SK-N-SH treated with all-trans-retinoic acid at 6 μM for 48 hours (cell line): ENCODE measurements around the gene PPP3CA.
A peak's percentile ranks its signal among the peaks of the same experiment; 100 is the strongest.

Experiments
- ATAC-seq: fragments of 200-7000 bp; cut with Tn5 transposase; 3 replicates; pipeline ENCODE4 v1.9.1; 2020; ENCODE audit warnings: mild to moderate bottlenecking, moderate library complexity
- ARNTL ChIP-seq: fragments of 450-650 bp; formaldehyde crosslinking; IDR thresholded peaks from 2 replicates; pipeline ENCODE4 v1.5.0; 2020; ENCODE audit warnings: low read depth, mild to moderate bottlenecking, moderate library complexity, borderline replicate concordance
- BACH2 ChIP-seq: fragments of 250-450 bp; sonication (Bioruptor Pico); IDR thresholded peaks from 2 replicates; pipeline ENCODE4 v1.9.0; 2021; ENCODE audit warnings: mild to moderate bottlenecking, borderline replicate concordance
- CREB5 ChIP-seq: fragments of 250-450 bp; sonication (Bioruptor Pico); IDR thresholded peaks from 2 replicates; pipeline ENCODE4 v1.5.1; 2020; ENCODE audit warnings: low read depth, mild to moderate bottlenecking, moderate library complexity
- CSDC2 ChIP-seq: fragments of 250-450 bp; sonication (Bioruptor Pico); IDR thresholded peaks from 2 replicates; pipeline ENCODE4 v1.5.0; 2020; ENCODE audit warnings: mild to moderate bottlenecking, moderate library complexity
- CSRNP3 ChIP-seq: fragments of 250-450 bp; sonication (Bioruptor Pico); IDR thresholded peaks from 2 replicates; pipeline ENCODE4 v1.5.1; 2021; ENCODE audit warnings: mild to moderate bottlenecking, moderate library complexity
- ESRRG ChIP-seq: fragments of 250-450 bp; sonication (Bioruptor Pico); IDR thresholded peaks from 2 replicates; pipeline ENCODE4 v1.6.1; 2021; ENCODE audit warnings: mild to moderate bottlenecking
- GLIS3 ChIP-seq: fragments of 250-450 bp; sonication (Bioruptor Pico); IDR thresholded peaks from 2 replicates; pipeline ENCODE4 v1.5.0; 2020; ENCODE audit warnings: mild to moderate bottlenecking, moderate library complexity
- ISL1 ChIP-seq: fragments of 250-450 bp; sonication (Bioruptor Pico); IDR thresholded peaks from 2 replicates; pipeline ENCODE4 v2.1.2; 2022; ENCODE audit warnings: mild to moderate bottlenecking, moderate library complexity
- OSR1 ChIP-seq: fragments of 250-450 bp; sonication (Bioruptor Pico); IDR thresholded peaks from 2 replicates; pipeline ENCODE4 v1.8.0; 2022; ENCODE audit warnings: moderate library complexity, mild to moderate bottlenecking, inconsistent platforms
- PATZ1 ChIP-seq: fragments of 250-450 bp; sonication (Bioruptor Pico); IDR thresholded peaks from 2 replicates; pipeline ENCODE4 v1.8.0; 2020; ENCODE audit warnings: mild to moderate bottlenecking, moderate library complexity, borderline replicate concordance
- POU6F1 ChIP-seq: fragments of 250-450 bp; sonication (Bioruptor Pico); IDR thresholded peaks from 2 replicates; pipeline ENCODE4 v1.8.0; 2021; ENCODE audit warnings: low read depth, mild to moderate bottlenecking, moderate library complexity, borderline replicate concordance
- PPARA ChIP-seq: fragments of 250-450 bp; sonication (Bioruptor Pico); IDR thresholded peaks from 2 replicates; pipeline ENCODE4 v1.5.0; 2020; ENCODE audit warnings: mild to moderate bottlenecking, borderline replicate concordance
- RARB ChIP-seq: fragments of 250-450 bp; sonication (Bioruptor Pico); IDR thresholded peaks from 2 replicates; pipeline ENCODE4 v1.8.0; 2021; ENCODE audit warnings: mild to moderate bottlenecking, moderate library complexity
- TCF4 ChIP-seq: fragments of 250-450 bp; sonication (Bioruptor Pico); IDR thresholded peaks from 2 replicates; pipeline ENCODE4 v1.8.0; 2021; ENCODE audit warnings: mild to moderate bottlenecking, moderate library complexity, borderline replicate concordance
- TOX ChIP-seq: fragments of 250-450 bp; sonication (Bioruptor Pico); IDR thresholded peaks from 2 replicates; pipeline ENCODE4 v1.8.0; 2021; ENCODE audit warnings: mild to moderate bottlenecking, moderate library complexity, borderline replicate concordance
- TSHZ2 ChIP-seq: fragments of 250-450 bp; sonication (Bioruptor Pico); IDR thresholded peaks from 2 replicates; pipeline ENCODE4 v1.5.0; 2020; ENCODE audit warnings: mild to moderate bottlenecking, moderate library complexity
- ZC3H10 ChIP-seq: fragments of 250-450 bp; sonication (Bioruptor Pico); IDR thresholded peaks from 2 replicates; pipeline ENCODE4 v1.5.1; 2021; ENCODE audit warnings: mild to moderate bottlenecking, moderate library complexity
- ZFP30 ChIP-seq: fragments of 450-650 bp; formaldehyde crosslinking; IDR thresholded peaks from 2 replicates; pipeline ENCODE4 v1.5.0; 2022; ENCODE audit warnings: mild to moderate bottlenecking, moderate library complexity
- ZNF70 ChIP-seq: fragments of 450-650 bp; formaldehyde crosslinking; IDR thresholded peaks from 2 replicates; pipeline ENCODE4 v1.5.0; 2020; ENCODE audit warnings: mild to moderate bottlenecking, moderate library complexity
- ZNF8 ChIP-seq: fragments of 450-650 bp; formaldehyde crosslinking; IDR thresholded peaks from 2 replicates; pipeline ENCODE4 v1.5.0; 2020; ENCODE audit warnings: mild to moderate bottlenecking, moderate library complexity

The PPP3CA gene

GRCh38 chr4:100981447-100982204 lies 365.7 kb downstream of the PPP3CA start (continued):
- TF ChIP-seq ZNF8 (CRISPR knock-in tag) (no peak), TOX (CRISPR knock-in tag) (no peak), BACH2 (CRISPR knock-in tag) (no peak), ZFP30 (CRISPR knock-in tag) (no peak), PPARA (no peak)

- no peak for ATAC-seq
- TF ChIP-seq PATZ1 (CRISPR knock-in tag) (no peak), ZNF70 (CRISPR knock-in tag) (no peak), CSDC2 (CRISPR knock-in tag) (no peak), PPARA (no peak), TSHZ2 (CRISPR knock-in tag) (no peak), GLIS3 (CRISPR knock-in tag) (no peak), OSR1 (CRISPR knock-in tag) (no peak), TCF4 (no peak), CSRNP3 (CRISPR knock-in tag) (no peak), ZFP30 (CRISPR knock-in tag) (no peak), ARNTL (CRISPR knock-in tag) (no peak), ZNF8 (CRISPR knock-in tag) (no peak), ISL1 (CRISPR knock-in tag) (no peak)
Observed at GRCh38 chr4:100979736-100980135, 367.6 kb downstream of the PPP3CA start.

- peak; percentile 85 for ATAC-seq
- TF ChIP-seq TCF4 (no peak; the same call in 1 of the 2 replicates), POU6F1 (CRISPR knock-in tag) (no peak), ISL1 (CRISPR knock-in tag) (peak; percentile 83), CREB5 (CRISPR knock-in tag) (no peak), BACH2 (CRISPR knock-in tag) (no peak), PPARA (no peak), ZNF8 (CRISPR knock-in tag) (no peak), ZC3H10 (CRISPR knock-in tag) (peak; percentile 50; the same call in 1 of the 2 replicates), GLIS3 (CRISPR knock-in tag) (no peak), TOX (CRISPR knock-in tag) (no peak), TSHZ2 (CRISPR knock-in tag) (peak; percentile 72; the same call in 1 of the 2 replicates), OSR1 (CRISPR knock-in tag) (no peak), RARB (CRISPR knock-in tag) (no peak), ARNTL (CRISPR knock-in tag) (no peak), CSDC2 (CRISPR knock-in tag) (no peak), PATZ1 (CRISPR knock-in tag) (no peak), ZFP30 (CRISPR knock-in tag) (no peak), ESRRG (CRISPR knock-in tag) (no peak)
Observed at GRCh38 chr4:100977746-100978397, 369.5 kb downstream of the PPP3CA start.
